IPS-18a (cell line): ENCODE results near the gene DIS3L.
A peak's percentile ranks its signal among the peaks of the same experiment; 100 is the strongest.
"Not testable (repeated sequence)": the region's sequence is repeated elsewhere in the genome, so short reads cannot be mapped to it uniquely, and the experiment has no call there.

ENCODE experiments used
- H3K27ac ChIP-seq: one replicate; pipeline ENCODE4 v1.5.1; 2013; ENCODE audit warnings: low read length
- H3K27me3 ChIP-seq: one replicate; pipeline ENCODE4 v1.6.1; 2013; ENCODE audit warnings: mild to moderate bottlenecking, low read length; ENCODE audit not compliant: control insufficient read depth, insufficient read depth
- H3K36me3 ChIP-seq: one replicate; pipeline ENCODE4 v1.6.1; 2013; ENCODE audit warnings: low read depth, low read length; ENCODE audit not compliant: control insufficient read depth
- H3K4me1 ChIP-seq: one replicate; pipeline ENCODE4 v1.6.1; 2013; ENCODE audit warnings: low read depth, low read length; ENCODE audit not compliant: control insufficient read depth
- H3K4me3 ChIP-seq: one replicate; pipeline ENCODE4 v1.5.1; 2013; ENCODE audit warnings: low read length
- H3K9ac ChIP-seq: one replicate; pipeline ENCODE4 v1.6.1; 2013; ENCODE audit warnings: mild to moderate bottlenecking, low read length, moderate library complexity
- H3K9me3 ChIP-seq: one replicate; pipeline ENCODE4 v1.6.1; 2013; ENCODE audit warnings: low read depth, low read length; ENCODE audit not compliant: control insufficient read depth

DIS3L gene

DNA sequence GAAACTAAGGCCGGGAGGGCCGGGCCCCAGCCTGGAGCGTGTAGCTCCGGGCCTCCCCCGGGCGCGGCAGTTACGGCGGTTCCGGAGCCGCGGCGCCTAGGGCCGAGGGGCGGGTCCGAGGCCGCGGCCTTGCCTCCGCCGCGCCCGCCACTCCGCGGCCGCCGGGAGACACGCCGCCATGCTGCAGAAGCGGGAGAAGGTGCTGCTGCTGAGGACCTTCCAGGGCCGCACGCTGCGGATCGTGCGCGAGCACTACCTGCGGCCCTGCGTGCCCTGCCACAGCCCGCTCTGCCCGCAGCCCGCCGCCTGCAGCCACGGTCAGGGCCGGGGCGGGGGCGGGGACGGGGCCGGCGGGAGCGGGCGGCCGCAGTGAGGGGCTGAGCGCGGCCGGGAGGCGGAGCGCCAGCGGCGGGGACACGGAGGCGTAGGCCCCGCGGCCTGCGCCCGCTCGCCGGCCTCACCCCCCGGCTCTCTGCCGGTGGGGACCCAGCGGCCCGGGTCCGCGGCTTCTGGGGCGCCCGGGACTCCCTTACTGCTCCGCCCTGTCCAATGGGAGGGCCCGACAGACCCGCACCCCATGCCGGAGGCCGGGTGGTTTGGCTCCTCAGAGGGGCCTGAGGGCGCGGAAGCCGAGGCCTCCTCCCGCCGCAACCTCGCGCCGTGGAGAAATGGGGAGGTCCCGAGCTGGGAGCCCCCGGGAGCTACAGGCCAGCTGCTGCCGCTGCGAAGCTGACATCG lies at the start of gene DIS3L:
Gene DIS3L (plus strand): TSS at position 150 of the 738 bp plus-strand sequence. CDS start 29 bp downstream, at position 179.
- H3K4me1 ChIP-seq = peaks cover 19% of the 10 kb centered on the region
- peak within 1 kb of the TSS; percentile 71 for H3K9ac ChIP-seq

DNA sequence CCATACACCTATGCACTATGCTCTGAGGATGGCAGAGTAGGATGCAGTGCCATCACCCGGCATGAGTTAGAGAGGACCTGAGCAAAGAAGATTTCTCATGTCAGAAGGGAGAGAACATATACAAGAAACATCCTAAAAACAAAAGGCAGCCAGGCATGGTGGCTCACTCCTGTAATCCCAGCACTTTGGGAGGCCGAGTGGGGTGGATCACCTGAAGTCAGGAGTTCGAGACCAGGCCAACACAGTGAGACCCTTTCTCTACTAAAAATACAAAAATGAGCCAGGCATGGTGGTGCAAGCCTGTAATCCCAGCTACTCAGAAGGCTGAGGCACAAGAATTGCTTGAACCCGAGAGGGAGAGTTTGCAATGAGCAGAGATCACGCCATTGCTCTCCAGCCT lies 47.5 kb upstream of the DIS3L start:
- not testable (repeated sequence) for H3K4me3 ChIP-seq, H3K9ac ChIP-seq, H3K36me3 ChIP-seq, H3K27ac ChIP-seq, H3K9me3 ChIP-seq
- H3K4me1 ChIP-seq = peaks cover 12% of the 10 kb centered on the region
- H3K27me3 ChIP-seq = peaks cover 10% of the 10 kb centered on the region

More for the DNA sequence above, at the start of gene DIS3L:
- no peaks in the 10 kb centered on the region for H3K27me3 ChIP-seq
- peak within 1 kb of the TSS; percentile 70 for H3K4me3 ChIP-seq
- H3K27ac ChIP-seq = peak within 1 kb of the TSS; percentile 35
- H3K36me3 ChIP-seq = no peaks in the 10 kb centered on the region
- H3K9me3 ChIP-seq = no peaks in the 10 kb centered on the region

DNA sequence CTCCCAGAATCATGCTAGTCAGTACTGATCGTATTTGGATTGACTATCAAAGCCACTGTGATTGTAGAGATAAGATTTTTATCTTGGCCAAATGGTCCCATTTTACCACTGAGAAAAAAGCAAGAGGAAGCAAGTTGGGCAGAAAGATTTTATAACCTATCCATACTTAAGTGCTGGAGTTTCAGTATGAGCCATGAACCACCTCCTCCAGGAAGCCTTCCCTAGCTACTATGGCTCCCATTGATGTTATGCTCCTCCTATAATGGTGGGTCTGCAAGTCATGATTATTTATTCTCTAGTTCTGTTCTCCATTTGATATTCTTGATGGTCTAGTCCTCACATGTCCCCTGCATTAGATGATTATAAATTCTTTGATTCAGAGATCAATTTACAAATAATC lies 46.4 kb upstream of the DIS3L start:
- Histone ChIP-seq H3K4me1 (peaks cover 17% of the 10 kb centered on the region), H3K9ac (no peak overlapping the region), H3K27ac (no peak overlapping the region), H3K4me3 (no peak overlapping the region), H3K27me3 (peaks cover 22% of the 10 kb centered on the region), H3K36me3 (no peaks in the 10 kb centered on the region), H3K9me3 (no peaks in the 10 kb centered on the region)

DNA sequence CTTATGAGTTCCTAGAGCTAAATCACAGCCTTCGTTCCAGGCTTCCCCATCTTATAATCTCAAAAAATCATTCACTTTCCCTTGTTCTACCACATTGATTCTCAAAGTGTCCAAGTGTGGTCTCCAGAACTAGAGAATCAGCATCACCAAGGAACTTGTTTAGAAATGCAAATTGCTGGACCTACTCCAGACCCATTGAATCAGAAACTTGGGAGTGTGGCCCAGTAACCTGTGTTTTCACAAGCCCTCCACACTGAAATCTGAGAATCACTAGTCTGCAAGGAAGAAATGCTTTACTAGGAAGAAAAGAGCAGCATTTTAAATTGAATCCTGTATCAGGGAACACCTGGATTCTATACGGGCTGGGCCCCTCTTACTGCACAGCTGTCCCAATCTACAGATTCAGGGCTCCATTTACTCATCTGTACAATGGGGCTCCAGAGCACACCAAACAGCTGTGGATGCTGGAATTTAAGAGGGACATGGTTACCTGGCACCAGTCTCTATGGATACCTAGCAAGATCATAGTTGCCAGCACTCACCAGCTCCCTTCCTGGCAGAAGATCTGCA lies 43.7 kb upstream of the DIS3L start:
- H3K4me1 ChIP-seq = peaks cover 17% of the 10 kb centered on the region

DNA sequence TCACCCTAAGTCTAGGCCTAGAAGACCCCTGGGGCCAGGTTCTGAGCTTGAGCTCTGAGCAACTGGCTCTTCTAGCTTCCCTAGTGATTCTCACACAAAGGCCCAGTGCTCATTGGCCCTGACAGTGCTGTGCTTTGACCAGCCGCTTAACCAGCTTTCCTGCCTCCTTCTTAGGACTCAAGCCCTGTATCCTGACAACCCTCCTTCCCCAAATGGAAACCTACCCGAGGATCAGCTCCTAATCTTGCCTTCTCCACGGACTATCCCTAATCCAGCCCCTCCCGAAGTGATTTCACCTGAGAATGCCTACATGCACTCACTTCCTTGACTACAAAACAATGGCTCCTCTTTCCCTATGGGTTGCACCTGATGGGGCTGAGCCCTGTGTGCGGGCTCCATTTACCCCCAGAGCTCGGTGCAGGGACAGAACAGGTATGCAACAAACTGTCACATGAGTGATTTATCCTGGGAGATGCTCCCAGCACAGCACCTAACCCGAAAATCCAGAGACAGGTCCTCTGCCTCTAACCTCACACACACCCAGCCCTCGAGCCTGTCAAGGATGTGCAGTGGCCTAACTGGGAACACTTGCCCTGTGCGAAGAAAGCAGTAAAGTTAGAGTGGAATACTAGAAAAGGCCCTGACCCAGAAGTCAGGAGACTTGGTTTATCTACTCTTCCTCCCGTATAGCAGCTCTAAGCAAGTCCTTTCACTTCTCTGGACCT lies 42.1 kb upstream of the DIS3L start:
- Histone ChIP-seq H3K4me3 (peak overlapping the region; percentile 56), H3K4me1 (peaks cover 17% of the 10 kb centered on the region), H3K27me3 (peaks cover 61% of the 10 kb centered on the region), H3K27ac (no peak overlapping the region), H3K9me3 (no peaks in the 10 kb centered on the region), H3K9ac (no peak overlapping the region), H3K36me3 (no peaks in the 10 kb centered on the region)

More for the DNA sequence above, 43.7 kb upstream of the DIS3L start:
- no peak overlapping the region for H3K9ac ChIP-seq
- H3K9me3 ChIP-seq = no peaks in the 10 kb centered on the region
- no peaks in the 10 kb centered on the region for H3K36me3 ChIP-seq
- no peak overlapping the region for H3K4me3 ChIP-seq
- no peak overlapping the region for H3K27ac ChIP-seq
- peaks cover 46% of the 10 kb centered on the region for H3K27me3 ChIP-seq

DNA sequence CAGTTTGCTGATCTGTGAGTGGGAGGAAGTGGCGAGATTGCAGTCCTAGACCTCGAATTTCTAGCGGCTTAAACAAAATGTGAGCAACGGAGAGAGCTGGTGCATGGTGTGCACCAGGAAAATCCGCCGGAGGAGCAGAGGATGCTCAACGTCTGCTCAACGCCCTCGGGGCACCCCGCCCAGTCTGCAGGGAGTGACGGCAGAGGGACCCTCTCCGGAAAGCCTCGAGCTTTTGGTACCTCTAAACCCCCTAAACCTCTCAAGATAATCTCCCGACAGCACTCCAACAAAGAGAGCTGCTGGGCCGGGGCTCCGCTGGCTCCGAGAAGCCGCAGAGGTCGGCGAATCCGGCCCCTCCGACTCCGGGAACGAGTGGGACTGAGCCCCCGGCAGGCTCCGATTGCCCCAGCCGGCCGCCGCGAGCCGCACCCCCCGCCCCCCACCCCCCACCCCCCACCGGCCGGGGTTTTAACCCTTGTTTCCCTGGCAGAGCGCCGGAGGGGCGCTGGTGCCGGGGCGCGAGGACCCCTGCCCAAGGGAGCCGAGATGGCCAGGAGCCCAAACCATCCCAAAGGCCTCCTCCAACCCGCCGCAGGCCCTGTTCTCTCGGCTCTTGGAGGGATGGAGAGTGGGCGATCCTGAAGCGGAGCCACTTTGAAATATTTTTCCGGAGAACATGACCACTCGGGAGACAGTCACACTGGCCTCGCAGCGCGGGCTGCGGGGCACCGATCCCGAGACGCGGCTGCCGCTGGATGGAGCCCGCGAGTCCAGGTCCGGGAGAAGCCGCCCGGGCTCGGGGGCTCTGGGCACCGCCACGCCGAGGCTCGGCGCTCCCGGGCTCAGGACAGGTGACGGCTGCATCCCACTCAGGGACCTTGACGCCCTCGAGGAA lies 41.3 kb upstream of the DIS3L start:
- Histone ChIP-seq H3K27me3 (peaks cover 69% of the 10 kb centered on the region), H3K9ac (no peak overlapping the region), H3K4me3 (peak overlapping the region; percentile 64), H3K4me1 (peaks cover 17% of the 10 kb centered on the region), H3K9me3 (no peaks in the 10 kb centered on the region), H3K27ac (no peak overlapping the region), H3K36me3 (no peaks in the 10 kb centered on the region)

DNA sequence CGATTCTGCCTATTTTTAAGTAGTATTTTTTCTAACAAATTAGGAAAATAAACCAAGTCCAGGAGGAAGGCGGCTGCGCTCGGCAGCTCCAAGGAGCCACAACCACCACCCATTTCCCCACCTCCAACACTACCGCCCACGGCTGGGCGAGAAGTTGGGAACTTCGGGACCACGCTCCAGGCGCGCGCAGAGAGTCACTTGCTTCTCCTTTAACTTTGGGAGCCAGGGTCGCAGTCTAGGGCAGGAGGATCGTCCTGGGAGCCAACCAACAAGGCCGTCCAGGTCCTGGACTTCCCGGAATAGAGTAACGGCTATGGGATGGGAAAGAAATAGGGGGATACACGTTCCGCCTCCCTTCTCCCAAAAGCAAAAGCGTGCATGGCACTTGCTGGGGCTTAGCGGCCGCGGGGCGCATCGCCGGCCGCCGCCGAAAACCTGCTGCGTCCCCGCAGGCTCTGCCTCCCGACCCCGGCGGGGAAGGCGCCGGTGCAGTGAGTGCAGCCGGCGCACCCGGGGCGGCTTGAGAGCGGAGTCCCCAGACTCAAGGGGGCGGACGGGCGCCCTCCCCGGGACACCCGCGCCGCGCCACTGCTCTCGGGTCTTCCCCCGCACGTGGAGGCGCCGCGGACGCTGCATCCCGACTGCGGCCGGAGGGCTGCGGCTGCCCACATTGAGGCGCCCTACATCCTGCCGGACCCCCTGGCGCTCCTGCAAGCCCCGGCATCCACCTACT lies 40.5 kb upstream of the DIS3L start:
- Histone ChIP-seq H3K9me3 (no peaks in the 10 kb centered on the region), H3K9ac (no peak overlapping the region), H3K4me1 (peaks cover 17% of the 10 kb centered on the region), H3K27ac (no peak overlapping the region), H3K27me3 (peaks cover 76% of the 10 kb centered on the region), H3K4me3 (peak overlapping the region; percentile 64), H3K36me3 (no peaks in the 10 kb centered on the region)

DNA sequence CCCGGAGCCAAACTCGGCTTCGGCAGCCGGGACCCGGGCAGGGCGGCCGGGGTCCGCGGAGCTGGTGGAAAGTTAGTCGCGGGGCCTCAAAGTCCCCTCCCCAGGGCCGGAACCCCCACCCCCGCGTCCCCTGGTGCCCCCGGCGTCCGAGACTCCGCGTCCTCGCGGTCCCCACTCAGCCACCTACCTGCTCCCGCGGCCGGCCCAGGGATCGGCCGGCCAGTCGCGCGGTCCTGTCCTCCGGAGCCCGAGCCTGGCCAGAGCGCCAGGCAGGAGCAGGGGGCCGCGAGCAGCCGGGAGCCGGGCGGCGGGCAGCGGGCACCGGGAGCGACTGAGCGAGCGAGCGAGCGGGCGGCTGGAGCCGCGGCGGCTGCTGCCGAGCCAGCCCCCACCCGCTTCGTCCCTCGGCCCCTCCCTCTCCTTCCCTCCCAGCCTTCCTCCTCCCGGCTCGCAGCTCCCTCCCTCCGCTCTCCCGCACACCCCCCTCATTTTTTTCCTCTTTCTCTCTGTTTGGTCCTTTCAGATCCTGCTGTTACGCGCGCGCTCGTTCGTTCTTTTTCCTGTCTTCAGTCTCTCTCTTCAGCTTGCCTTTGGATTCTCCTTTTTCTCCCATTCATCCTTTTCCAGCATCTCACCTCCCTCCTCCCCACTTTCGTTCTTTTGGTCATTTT lies 39.8 kb upstream of the DIS3L start, which contains the start of gene MEGF11:
Gene MEGF11 (minus strand): TSS at position 333 of the 671 bp plus-strand sequence. CDS start 125,347 bp downstream, outside the sequence.
- Histone ChIP-seq H3K9me3 (no peaks in the 10 kb centered on the region), H3K36me3 (no peaks in the 10 kb centered on the region), H3K27ac (no peak within 1 kb of the TSS), H3K9ac (no peak within 1 kb of the TSS), H3K4me1 (peaks cover 17% of the 10 kb centered on the region), H3K27me3 (peaks cover 76% of the 10 kb centered on the region), H3K4me3 (peak within 1 kb of the TSS; percentile 64)

DNA sequence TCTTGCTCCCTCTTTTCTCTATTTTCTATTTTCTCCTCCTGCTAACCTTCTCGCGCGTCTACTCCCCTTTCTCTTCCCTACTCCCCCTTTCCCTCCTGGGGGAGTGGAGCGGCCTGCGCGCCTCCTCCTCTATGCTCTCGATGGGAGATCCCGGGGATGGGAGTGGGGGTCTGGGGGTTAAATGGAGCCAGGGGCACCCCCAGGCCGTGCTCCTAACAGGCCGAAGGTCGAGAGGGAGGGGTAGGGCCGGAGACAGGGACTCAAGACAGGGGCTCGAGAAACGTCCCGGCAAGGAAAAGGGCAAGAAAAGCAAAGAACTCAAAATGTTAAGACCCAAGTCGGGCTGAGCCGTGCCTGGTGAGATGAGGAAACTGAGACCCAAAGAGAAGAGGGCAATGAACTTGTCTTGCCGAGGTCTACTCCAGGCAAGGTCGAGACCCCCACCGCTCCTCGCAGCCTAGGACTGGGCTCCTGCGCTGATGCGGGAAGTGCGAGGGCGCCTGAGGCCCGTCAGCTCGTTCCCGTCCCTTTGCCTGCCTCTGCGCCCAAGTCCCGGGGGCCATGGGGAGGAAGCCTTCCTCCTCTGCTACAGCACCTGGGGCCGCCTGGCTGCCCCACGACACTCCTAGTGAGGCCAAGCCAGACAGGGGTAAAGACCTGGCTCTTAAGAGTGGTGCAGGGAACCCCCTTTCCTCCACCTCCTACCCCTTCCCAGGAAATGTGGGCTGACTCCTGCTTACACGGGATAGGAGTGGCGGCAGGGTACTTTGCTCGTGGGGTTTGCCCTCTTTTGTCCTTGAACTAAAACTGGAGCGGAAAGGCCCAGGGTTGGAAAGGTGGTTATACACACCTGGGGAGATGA lies 39.0 kb upstream of the DIS3L start:
- Histone ChIP-seq H3K4me3 (peak overlapping the region; percentile 64), H3K4me1 (peaks cover 12% of the 10 kb centered on the region), H3K36me3 (no peaks in the 10 kb centered on the region), H3K27ac (no peak overlapping the region), H3K9ac (no peak overlapping the region), H3K27me3 (peaks cover 76% of the 10 kb centered on the region), H3K9me3 (no peaks in the 10 kb centered on the region)
